GM18499 (cell line): ENCODE results near the gene TRIM8.
"Not testable (repeated sequence)": the region's sequence is repeated elsewhere in the genome, so short reads cannot be mapped to it uniquely, and the experiment has no call there.

Source experiments
- ATAC-seq: cut with Tn5 transposase; IDR thresholded peaks from one replicate; pipeline ENCODE4 v1.9.1; 2021; ENCODE audit warnings: moderate number of reproducible peaks; ENCODE audit not compliant: insufficient read depth, unreplicated experiment

The TRIM8 gene

DNA sequence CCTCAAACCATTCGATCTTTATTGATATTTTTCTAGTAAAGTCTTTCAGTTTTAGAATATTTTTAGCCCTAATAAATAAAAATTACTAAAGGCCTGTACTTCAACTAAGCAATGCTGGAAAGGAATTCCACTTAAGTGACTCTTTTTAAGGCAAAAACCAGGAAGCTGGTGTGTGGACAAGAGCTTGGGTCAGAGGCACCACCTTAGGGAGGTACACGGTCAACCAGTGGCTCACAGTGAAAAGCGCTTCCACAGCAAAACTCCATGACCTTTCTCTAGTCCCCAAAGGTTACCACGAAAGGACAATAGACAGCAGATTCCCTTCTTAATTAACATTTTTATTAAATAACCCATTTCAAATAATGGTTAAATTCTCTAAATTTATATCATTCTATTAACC is 38.7 kb downstream of the TRIM8 start:
- ATAC-seq, result no peak

- no peak for ATAC-seq
These were observed 39.5 kb downstream of the TRIM8 start for GRCh38 chr10:102683736-102684135.

GRCh38 chr10:102691285-102692066 is 47.2 kb downstream of the TRIM8 start:
- ATAC-seq, result no peak

- ATAC-seq, result not testable (repeated sequence)
These were observed 51.1 kb downstream of the TRIM8 start for GRCh38 chr10:102695401-102695800.

GRCh38 chr10:102696736-102697135 is 52.5 kb downstream of the TRIM8 start:
- ATAC-seq, result no peak

GRCh38 chr10:102698894-102699293 is 54.6 kb downstream of the TRIM8 start:
- ATAC-seq, result no peak

DNA sequence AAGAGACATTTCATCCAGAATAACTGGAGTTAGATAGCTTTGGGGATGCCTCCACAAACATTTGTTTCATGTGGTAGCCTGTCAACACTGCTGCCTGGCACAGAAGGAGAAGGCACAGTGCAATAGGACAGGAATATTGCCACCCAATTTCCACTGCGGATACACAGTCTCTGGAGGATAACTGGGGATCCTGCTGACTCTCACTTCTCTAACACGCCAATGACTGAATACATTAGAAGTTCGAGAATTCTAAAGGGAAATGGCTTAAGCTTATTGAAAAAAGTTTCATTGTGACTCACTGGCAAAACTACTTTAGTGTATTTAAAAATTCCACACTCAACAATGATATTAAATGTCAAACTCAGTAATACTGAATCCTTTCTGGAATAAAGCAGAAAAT is 57.0 kb downstream of the TRIM8 start:
- no peak for ATAC-seq

DNA sequence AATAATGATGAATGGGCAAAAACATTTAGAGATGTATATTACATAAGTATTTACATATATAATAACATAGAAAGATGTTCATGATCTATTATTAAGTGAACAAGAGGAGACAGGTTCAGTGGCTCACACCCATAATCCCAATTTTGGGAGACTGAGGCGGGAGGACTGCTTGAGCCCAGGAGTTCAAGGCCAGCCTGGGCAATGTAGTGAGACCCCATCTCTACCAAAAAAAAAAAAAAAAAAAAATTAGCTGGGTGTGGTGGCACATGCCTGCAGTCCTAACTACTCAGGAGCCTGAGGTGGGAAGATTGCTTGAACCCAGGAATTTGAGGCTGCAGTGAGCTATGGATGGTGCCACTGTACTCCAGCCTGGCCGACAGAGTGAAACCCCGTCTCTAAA is 57.5 kb downstream of the TRIM8 start:
- no peak for ATAC-seq

DNA sequence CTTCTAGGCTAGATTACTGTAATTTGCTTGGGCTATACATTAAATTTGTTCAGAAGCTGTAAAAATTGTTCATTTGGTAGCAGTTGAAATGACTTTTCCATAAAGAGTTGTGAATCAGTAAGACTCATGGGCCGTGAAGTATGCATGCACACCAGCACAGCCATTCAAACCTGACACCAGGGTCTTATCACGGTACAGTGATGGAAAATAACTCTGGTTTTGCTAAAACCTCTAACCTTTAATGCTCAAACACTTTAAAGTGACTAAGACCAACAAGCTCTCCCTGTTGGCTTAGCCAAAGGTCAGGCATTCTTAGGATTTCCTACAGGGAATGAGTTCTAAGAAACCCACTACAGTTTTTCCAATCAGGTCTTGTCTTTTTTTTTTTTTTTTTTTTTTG is 58.5 kb downstream of the TRIM8 start:
- ATAC-seq, result no peak

DNA sequence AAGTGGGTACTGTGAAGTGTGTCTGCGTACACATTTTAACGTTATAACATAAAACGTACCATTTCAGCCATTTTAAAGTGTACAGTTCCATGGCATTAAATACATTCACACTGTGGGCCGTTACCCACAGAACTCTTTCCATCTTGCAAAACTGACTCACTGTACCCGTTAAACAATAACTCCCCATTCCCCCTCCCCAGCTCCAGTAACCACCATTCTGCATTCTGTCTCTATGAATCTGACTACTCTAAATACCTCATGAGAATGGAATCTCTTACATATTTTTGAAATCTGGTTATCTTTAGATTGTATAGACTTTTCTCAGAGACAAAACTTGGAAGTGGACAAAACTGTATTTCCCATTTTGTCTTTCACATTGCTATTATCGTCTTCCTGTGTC is 60.6 kb downstream of the TRIM8 start:
- no peak for ATAC-seq

GRCh38 chr10:102705531-102705930 is 61.3 kb downstream of the TRIM8 start:
- no peak for ATAC-seq
